ENCODE measurements around the gene ADAM22. TPM values are rescaled to one million over a fixed set of nuclear protein-coding genes. Genes with fewer than 3 reads are reported as not detected.

Gene ADAM22
- total RNA-seq, 1 donor from 2014 or later, result 1.4 TPM

- DNase-seq (ENCODE audit: low read depth), result no peak
- Histone ChIP-seq H3K36me3 (ENCODE audit: control insufficient read depth, insufficient read depth, low read length) (no peaks in the 10 kb centered on the region), H3K4me3 (ENCODE audit: low read depth, low read length) (no peak overlapping the region), H3K27me3 (ENCODE audit: control insufficient read depth, insufficient read depth, low read length) (no peaks in the 10 kb centered on the region)
- TF ChIP-seq CTCF (IDR thresholded peaks at IDR 0.05; ENCODE audit: insufficient read depth, low read length, poor library complexity, severe bottlenecking), result no peak
These were observed 272.2 kb downstream of the ADAM22 start for GRCh38 chr7:88206254-88206653.

- DNase-seq (ENCODE audit: low read depth), result no peak
- no peak for TF ChIP-seq CTCF (IDR thresholded peaks at IDR 0.05; ENCODE audit: insufficient read depth, low read length, poor library complexity, severe bottlenecking)
- Histone ChIP-seq H3K36me3 (ENCODE audit: control insufficient read depth, insufficient read depth, low read length) (no peaks in the 10 kb centered on the region), H3K27me3 (ENCODE audit: control insufficient read depth, insufficient read depth, low read length) (no peaks in the 10 kb centered on the region), H3K4me3 (ENCODE audit: low read depth, low read length) (no peak overlapping the region)
These were observed 274.5 kb downstream of the ADAM22 start for GRCh38 chr7:88208521-88208920.

- TF ChIP-seq CTCF (IDR thresholded peaks at IDR 0.05; ENCODE audit: insufficient read depth, low read length, poor library complexity, severe bottlenecking), result no peak
- Histone ChIP-seq H3K36me3 (ENCODE audit: control insufficient read depth, insufficient read depth, low read length) (peaks cover 1% of the 10 kb centered on the region), H3K4me3 (ENCODE audit: low read depth, low read length) (no peak overlapping the region), H3K27me3 (ENCODE audit: control insufficient read depth, insufficient read depth, low read length) (no peaks in the 10 kb centered on the region)
- DNase-seq (ENCODE audit: low read depth), result no peak
These were observed 278.9 kb downstream of the ADAM22 start for GRCh38 chr7:88212918-88213317.

- H3K27me3 ChIP-seq (ENCODE audit: control insufficient read depth, insufficient read depth, low read length), result no peaks in the 10 kb centered on the region
- no peak overlapping the region for H3K4me3 ChIP-seq (ENCODE audit: low read depth, low read length)
- TF ChIP-seq CTCF (IDR thresholded peaks at IDR 0.05; ENCODE audit: insufficient read depth, low read length, poor library complexity, severe bottlenecking), result no peak
- DNase-seq (ENCODE audit: low read depth), result no peak
- peaks cover 1% of the 10 kb centered on the region for H3K36me3 ChIP-seq (ENCODE audit: control insufficient read depth, insufficient read depth, low read length)
These were observed 280.4 kb downstream of the ADAM22 start for GRCh38 chr7:88214456-88214855.

GRCh38 chr7:88215295-88215694 is 281.2 kb downstream of the ADAM22 start:
- DNase-seq (ENCODE audit: low read depth), result no peak
- TF ChIP-seq CTCF (IDR thresholded peaks at IDR 0.05; ENCODE audit: insufficient read depth, low read length, poor library complexity, severe bottlenecking), result no peak
- H3K36me3 ChIP-seq (ENCODE audit: control insufficient read depth, insufficient read depth, low read length), result peaks cover 1% of the 10 kb centered on the region
- H3K4me3 ChIP-seq (ENCODE audit: low read depth, low read length), result no peak overlapping the region
- no peaks in the 10 kb centered on the region for H3K27me3 ChIP-seq (ENCODE audit: control insufficient read depth, insufficient read depth, low read length)

GRCh38 chr7:88216276-88216675 is 282.2 kb downstream of the ADAM22 start:
- no peaks in the 10 kb centered on the region for H3K27me3 ChIP-seq (ENCODE audit: control insufficient read depth, insufficient read depth, low read length)
- H3K36me3 ChIP-seq (ENCODE audit: control insufficient read depth, insufficient read depth, low read length), result peaks cover 1% of the 10 kb centered on the region
- no peak for DNase-seq (ENCODE audit: low read depth)
- no peak overlapping the region for H3K4me3 ChIP-seq (ENCODE audit: low read depth, low read length)
- TF ChIP-seq CTCF (IDR thresholded peaks at IDR 0.05; ENCODE audit: insufficient read depth, low read length, poor library complexity, severe bottlenecking), result no peak

Data from kidney epithelial cell (primary cell).